MV-4-11 (cell line): ENCODE results near the gene ADPRM.
"Not testable (repeated sequence)": the region's sequence is repeated elsewhere in the genome, so short reads cannot be mapped to it uniquely, and the experiment has no call there.

Experiments
- DNase-seq: peaks from one replicate; lab custom pipeline; 2025; lab: John Stamatoyannopoulos, UW

ADPRM gene, protein sequence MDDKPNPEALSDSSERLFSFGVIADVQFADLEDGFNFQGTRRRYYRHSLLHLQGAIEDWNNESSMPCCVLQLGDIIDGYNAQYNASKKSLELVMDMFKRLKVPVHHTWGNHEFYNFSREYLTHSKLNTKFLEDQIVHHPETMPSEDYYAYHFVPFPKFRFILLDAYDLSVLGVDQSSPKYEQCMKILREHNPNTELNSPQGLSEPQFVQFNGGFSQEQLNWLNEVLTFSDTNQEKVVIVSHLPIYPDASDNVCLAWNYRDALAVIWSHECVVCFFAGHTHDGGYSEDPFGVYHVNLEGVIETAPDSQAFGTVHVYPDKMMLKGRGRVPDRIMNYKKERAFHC

GRCh38 chr17:10697092-10698081 is at the start of gene ADPRM, which contains the start of gene SCO1:
Gene ADPRM, plus strand, starts transcription at chr17:10697594. Its CDS starts 7,333 bp downstream, at chr17:10704927.
Gene SCO1, minus strand, starts transcription at chr17:10697533. Its CDS starts 26 bp downstream, at chr17:10697507.
- DNase-seq: peak; percentile 91

GRCh38 chr17:10648381-10648780 is 49.0 kb upstream of the ADPRM start:
- DNase-seq: no peak

DNA sequence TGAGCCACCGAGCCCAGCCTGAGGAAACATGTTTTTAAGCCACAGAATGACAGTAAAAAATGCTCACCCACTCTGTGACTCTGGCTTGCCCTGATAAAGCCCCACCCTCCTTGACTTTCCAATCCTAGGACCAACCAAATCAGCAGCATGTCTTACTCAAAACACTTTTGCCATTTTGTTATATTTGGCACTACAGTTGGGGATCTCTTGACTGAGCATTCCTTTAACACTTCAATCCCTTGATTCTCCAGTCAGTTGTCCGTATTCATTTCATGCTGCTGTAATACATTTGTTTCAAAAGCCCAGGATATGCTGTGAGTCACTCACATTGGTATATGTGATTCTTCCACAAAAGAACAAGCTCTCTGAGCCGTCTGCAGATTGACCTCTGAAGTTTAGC is 48.4 kb upstream of the ADPRM start:
- no peak for DNase-seq

DNA sequence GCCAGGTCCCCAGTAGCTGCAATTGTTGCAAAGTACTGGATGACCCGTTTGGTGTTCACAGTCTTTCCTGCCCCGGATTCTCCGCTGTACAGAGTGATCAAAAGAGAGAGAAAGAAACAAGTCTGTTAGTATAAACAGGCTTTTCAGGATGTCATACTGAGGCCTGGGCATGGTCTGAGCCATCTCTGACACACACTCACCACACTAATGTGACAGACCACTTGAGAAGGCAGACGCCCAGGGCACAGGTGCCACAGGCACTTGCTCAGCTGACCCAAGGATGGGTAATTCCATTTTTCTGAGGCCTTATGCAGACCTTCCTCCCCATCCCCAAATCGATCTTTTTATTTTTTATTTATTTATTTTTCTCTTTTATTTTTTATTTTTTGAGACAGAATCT is 47.8 kb upstream of the ADPRM start:
- DNase-seq: no peak

- DNase-seq: no peak
These were observed 45.5 kb upstream of the ADPRM start for GRCh38 chr17:10651927-10652326.

DNA sequence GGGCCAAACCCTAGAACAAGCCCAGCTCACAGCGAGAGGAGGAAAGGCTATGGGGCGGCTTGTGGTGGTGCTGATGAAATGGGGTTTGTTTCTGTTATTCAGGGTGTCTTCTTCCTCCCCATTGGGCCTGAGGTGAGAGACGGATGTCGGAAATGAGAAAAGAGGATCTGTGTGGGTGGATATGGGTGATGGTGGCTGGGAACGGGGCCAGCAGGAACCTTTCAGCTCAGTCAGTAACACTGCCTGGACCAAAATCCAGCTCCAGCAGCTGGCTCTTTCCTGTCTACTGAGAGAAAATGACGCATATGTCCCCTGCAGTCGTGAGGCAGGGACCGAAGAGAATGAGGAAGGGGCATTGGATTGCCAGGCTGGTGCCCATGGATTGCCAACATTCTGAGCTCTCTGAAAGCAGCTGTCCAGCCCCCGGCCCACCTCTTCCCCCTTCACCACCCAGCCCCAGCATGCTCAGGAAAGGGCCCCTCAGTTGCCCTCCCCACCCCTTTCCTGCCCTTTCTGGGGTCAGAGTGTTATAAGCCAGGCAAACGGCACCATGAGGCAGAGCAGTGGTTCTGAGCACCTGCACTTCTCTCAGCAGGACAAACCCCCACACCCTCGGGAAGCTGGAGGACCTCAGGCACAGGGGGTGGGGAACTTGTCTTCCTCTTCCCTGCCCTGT is 44.3 kb upstream of the ADPRM start:
- peak; percentile 8 for DNase-seq

DNA sequence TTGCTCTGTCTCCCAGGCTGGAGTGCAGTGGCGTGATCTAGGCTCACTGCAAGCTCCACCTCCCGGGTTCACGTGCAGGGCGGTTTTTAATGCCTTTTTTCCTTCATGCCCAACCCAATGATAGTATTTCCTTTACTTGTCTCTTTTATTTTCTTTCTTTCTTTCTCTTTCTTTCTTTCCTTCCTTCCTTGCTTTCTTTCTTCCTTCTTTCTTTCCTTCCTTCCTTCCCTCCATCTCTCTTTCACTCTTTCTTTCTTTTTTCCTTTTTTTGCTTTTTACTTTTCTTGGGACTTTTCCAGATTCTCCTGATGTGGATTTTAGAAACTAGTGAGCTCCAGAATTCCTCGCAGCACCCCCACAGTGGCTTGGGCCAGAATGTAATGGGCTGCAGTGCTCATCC is 43.4 kb upstream of the ADPRM start:
- DNase-seq: no peak

- no peak for DNase-seq
These were observed 40.2 kb upstream of the ADPRM start, which contains the start of gene MYH3 for GRCh38 chr17:10657148-10657547. Gene MYH3, minus strand, starts transcription at chr17:10657309. Its CDS starts 2,245 bp downstream, at chr17:10655064.

GRCh38 chr17:10657879-10658278 is 39.5 kb upstream of the ADPRM start:
- no peak for DNase-seq

GRCh38 chr17:10661437-10661836 is 36.0 kb upstream of the ADPRM start:
- DNase-seq: no peak

- DNase-seq: no peak
These were observed 34.2 kb upstream of the ADPRM start for GRCh38 chr17:10663231-10663630.

GRCh38 chr17:10664571-10664970 is 32.8 kb upstream of the ADPRM start:
- no peak for DNase-seq

DNA sequence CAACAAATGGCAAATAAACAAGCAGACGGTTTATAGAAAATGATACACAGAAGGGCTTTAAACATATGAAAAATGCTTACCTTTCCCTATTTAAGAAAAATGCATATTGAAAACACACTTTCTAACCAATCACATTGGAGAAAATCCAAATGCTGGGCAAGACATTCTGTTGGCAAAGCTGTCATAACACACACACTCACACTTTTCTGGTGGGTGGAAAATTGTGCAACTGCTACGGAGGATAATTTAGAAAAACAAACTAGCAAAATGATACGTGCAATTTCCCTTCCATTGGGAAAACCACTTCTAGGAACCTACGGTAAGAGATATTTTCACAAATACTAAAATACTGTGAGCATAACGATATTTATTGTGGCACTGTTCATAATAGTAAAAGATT is 30.5 kb upstream of the ADPRM start:
- DNase-seq: no peak

DNA sequence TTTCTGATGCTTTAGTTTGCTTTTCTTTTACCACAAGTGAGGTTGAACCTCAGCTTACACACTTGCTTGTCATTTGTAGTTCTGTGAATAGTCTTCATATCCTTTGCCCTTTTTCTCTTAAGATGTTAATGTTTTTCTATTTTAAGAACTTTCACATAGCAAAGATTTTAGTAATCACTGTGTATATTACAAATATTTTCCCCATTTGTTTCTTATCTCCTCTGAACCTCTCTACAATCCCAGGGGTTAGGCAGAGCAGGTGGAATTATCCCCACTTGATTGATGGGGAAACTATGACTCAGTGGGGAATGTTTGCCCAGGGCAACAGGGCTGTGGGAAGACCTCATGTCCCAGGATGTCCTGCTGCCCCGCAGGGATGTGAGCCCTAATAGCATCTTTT is 28.6 kb upstream of the ADPRM start:
- DNase-seq: no peak

DNA sequence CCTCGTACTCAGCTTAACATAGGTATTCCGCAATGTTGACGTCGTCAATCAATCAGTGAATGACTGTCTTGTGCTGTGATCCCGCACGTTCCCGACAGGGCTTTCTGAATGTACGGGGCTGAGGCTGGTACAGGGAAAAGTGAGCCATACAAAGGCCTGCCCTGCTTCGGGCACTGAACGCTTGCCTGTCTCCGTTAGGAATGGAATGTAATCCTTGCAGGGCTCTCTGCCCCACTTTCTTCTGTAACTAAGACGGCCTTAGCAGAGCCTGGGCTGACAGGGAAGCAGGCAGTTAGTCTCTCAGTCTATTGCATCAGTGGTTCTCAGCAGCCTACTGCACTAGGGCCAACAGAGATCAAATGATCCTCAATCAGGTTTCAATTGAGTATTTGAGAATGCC is 24.1 kb upstream of the ADPRM start:
- DNase-seq: no peak

DNA sequence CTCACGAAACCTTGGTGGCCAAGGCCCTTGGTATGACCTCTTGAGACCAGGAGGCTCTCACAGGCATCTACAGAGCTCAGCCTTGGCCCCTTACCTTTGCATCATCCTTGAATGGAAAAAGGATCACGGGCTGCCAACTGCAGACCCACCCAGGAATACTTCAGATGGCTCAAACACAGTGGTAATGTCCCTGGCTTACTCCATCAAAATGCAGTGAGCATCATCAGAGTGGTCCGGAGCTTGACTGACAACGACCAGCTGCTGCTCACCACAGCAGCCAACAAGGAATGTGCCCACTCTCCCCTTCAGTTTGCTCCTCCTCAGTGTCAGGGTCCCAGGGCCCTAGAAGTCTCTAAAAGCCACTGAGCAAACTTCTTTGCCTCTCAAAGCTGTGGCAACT is 22.7 kb upstream of the ADPRM start:
- DNase-seq: no peak

DNA sequence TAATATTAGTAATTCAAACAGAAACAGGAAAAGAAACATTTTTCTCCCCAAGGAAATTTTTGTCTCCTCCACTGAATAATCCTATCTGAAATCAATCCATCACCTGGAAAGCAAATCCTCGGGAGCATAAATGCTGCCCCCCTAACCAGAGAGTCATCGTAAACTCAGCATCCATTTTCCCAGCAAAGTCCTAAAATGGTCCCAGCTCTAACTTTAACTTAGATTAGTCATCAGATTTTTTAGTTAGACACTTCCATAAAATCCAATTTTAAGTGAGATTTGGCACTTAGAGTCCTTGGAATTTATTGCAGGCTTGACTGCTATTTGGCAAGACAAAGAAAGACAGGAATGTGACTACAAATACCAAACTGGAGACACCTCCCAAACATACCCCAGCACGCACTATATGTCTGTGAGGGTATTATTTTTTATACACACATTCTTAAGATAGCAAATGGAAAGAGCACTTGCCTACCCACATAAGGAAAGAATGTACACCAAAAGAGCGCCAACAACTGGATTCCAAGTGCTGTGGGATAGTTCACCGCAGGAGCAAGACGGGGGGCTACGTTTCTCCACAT is 15.4 kb upstream of the ADPRM start:
- no peak for DNase-seq

GRCh38 chr17:10683853-10684252 is 13.5 kb upstream of the ADPRM start:
- DNase-seq: peak; percentile 15

DNA sequence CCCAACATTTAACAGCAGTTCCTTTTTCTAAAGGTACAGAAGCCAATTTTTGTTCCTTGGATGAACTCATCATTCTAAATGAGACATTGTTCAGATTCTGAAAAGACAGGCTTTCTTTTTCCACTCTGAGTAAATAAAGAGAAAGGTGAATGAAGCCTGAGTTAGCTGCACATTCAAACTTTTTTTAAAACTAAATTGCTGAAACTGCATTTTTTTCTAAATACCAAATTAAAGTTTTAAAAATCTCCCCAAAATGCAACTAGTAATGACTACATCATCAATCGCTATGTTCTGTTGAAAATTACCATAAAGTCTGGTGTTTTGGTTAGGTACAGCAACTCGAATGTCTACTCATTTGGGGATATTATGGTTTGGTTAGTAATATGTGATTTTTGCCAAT is 9.9 kb upstream of the ADPRM start:
- no peak for DNase-seq

DNA sequence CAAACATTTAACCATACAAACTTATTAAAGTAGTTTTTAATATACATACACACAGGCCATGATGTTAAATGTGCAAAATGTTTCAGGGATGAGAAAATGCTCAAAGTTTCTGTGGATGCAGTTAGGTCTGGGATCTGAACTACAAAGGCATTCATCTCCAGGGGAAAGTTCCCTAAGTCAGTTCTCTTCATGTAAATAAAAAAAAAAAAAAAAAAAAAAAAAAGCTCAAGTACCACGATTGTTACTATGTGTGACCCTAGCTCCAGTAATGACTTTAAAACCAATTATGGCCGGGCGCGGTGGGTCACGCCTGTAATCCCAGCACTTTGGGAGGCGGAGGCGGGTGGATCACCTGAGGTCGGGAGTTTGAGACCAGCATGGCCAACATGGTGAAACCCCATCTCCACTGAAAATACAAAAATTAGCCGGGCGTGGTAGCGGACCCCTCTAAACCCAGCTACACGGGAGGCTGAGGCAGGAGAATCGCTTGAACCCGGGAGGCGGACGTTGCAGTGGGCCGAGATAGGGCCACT is 1.5 kb upstream of the ADPRM start:
- not testable (repeated sequence) for DNase-seq

- DNase-seq: peak; percentile 27
These were observed 863 bp downstream of the ADPRM start for GRCh38 chr17:10698096-10698818.
